ENCODE measurements around the gene CTNS.

DNA sequence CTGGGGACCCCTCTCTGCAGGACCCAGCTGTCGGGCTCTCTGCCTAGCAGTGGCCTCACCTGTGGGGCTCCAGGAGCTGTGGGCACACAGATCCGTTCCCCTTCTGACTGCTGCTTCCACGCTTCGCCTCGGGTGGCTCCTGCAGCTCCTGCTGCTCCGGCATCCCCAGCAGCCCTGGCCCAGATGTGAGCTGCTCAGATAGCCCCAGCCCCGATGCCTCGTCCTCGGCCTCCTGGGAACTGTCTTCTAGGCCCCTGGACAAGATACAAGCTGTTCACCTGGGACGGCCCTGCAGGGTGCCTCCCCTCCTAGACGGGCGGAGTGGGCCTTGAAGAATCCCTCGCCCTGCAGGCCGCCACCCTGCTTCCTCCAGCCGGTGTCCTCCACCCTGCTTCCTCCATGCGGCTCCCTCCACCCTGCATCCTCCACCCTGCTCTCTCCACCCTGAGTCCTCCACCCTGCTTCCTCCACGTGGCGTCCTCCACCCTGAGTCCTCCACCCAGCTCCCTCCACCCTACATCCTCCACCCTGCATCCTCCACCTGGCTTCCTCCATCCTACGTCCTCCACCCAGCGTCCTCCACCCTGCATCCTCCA lies 43.1 kb downstream of the CTNS start:
- TF ChIP-seq CTCF (IDR thresholded peaks at IDR 0.05) (no peak), SIN3A (IDR thresholded peaks at IDR 0.05; ENCODE audit: borderline replicate concordance, insufficient read depth, low read depth, low read length) (no peak)
- TF ChIP-seq, protein P1, sequence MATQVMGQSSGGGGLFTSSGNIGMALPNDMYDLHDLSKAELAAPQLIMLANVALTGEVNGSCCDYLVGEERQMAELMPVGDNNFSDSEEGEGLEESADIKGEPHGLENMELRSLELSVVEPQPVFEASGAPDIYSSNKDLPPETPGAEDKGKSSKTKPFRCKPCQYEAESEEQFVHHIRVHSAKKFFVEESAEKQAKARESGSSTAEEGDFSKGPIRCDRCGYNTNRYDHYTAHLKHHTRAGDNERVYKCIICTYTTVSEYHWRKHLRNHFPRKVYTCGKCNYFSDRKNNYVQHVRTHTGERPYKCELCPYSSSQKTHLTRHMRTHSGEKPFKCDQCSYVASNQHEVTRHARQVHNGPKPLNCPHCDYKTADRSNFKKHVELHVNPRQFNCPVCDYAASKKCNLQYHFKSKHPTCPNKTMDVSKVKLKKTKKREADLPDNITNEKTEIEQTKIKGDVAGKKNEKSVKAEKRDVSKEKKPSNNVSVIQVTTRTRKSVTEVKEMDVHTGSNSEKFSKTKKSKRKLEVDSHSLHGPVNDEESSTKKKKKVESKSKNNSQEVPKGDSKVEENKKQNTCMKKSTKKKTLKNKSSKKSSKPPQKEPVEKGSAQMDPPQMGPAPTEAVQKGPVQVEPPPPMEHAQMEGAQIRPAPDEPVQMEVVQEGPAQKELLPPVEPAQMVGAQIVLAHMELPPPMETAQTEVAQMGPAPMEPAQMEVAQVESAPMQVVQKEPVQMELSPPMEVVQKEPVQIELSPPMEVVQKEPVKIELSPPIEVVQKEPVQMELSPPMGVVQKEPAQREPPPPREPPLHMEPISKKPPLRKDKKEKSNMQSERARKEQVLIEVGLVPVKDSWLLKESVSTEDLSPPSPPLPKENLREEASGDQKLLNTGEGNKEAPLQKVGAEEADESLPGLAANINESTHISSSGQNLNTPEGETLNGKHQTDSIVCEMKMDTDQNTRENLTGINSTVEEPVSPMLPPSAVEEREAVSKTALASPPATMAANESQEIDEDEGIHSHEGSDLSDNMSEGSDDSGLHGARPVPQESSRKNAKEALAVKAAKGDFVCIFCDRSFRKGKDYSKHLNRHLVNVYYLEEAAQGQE (IDR thresholded peaks at IDR 0.05; ENCODE audit: insufficient read depth in 1 of 2, low read depth in 2 of 2, low read length in 1 of 2), result no peak

All from Panc1 (cell line).